DND-41 (cell line): ENCODE results near the gene TLR7.

Experiments used
- EZH2 ChIP-seq: IDR thresholded peaks from 3 replicates; pipeline ENCODE4 v1.6.1; 2012; ENCODE audit warnings: borderline replicate concordance, low read depth, mild to moderate bottlenecking, moderate library complexity, low read length, inconsistent platforms; ENCODE audit not compliant: severe bottlenecking
- TF ChIP-seq, protein P1 (sequence below): IDR thresholded peaks from 2 replicates; pipeline ENCODE4 v1.5.1; 2012; ENCODE audit warnings: borderline replicate concordance, low read length, moderate library complexity, mild to moderate bottlenecking; ENCODE audit not compliant: poor library complexity, severe bottlenecking; ENCODE audit errors: extremely low read depth

GRCh38 chrX:12817528-12817927, 49.3 kb upstream of the TLR7 start:
- TF ChIP-seq, protein P1, sequence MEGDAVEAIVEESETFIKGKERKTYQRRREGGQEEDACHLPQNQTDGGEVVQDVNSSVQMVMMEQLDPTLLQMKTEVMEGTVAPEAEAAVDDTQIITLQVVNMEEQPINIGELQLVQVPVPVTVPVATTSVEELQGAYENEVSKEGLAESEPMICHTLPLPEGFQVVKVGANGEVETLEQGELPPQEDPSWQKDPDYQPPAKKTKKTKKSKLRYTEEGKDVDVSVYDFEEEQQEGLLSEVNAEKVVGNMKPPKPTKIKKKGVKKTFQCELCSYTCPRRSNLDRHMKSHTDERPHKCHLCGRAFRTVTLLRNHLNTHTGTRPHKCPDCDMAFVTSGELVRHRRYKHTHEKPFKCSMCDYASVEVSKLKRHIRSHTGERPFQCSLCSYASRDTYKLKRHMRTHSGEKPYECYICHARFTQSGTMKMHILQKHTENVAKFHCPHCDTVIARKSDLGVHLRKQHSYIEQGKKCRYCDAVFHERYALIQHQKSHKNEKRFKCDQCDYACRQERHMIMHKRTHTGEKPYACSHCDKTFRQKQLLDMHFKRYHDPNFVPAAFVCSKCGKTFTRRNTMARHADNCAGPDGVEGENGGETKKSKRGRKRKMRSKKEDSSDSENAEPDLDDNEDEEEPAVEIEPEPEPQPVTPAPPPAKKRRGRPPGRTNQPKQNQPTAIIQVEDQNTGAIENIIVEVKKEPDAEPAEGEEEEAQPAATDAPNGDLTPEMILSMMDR: no peak
- no peak for TF ChIP-seq EZH2
